GM12878 (cell line): ENCODE data around the gene ZSWIM6. TPM values are rescaled to one million over a fixed set of nuclear protein-coding genes. Genes with fewer than 3 reads are reported as not detected.

ENCODE experiments used
- ATAC-seq: fragments of 200-7000 bp; cut with Tn5 transposase; 3 replicates; pipeline ENCODE4 v1.9.1; 2020; ENCODE audit warnings: mild to moderate bottlenecking, moderate library complexity
- BruUV-seq: library from RNA; stranded (reverse); fragments of 400-500 nt; replicated peaks from 2 replicates; lab custom pipeline; 2021; lab: Mats Ljungman, UMichigan
- CTCF ChIA-PET: fragments of 300-600 bp; sonication (Branson Sonifier 250); formaldehyde crosslinking; extraction: SDS; loops from one replicate; lab custom pipeline; 2021; ENCODE audit warnings: inconsistent platforms; lab: Yijun Ruan, JAX
- POLR2A ChIA-PET: fragments of 350-600 bp; formaldehyde crosslinking; extraction: SDS; loops from one replicate; lab custom pipeline; 2021; ENCODE audit warnings: inconsistent platforms; lab: Charles Lee
- RAD21 ChIA-PET: fragments of 300-600 bp; sonication (Branson Sonifier 250); formaldehyde crosslinking; loops from one replicate; lab custom pipeline; 2023; ENCODE audit warnings: antibody characterized with exemption; ENCODE audit not compliant: unreplicated experiment; lab: Charles Lee
- SMC1A ChIA-PET: fragments of 300-600 bp; sonication (Branson Sonifier 250); formaldehyde crosslinking; loops from one replicate; lab custom pipeline; 2023; ENCODE audit not compliant: unreplicated experiment, uncharacterized antibody; lab: Charles Lee
- DNase-seq: peaks from one replicate; pipeline ENCODE4 v3.0.0-alpha.2; 2011; ENCODE audit warnings: low read depth, low spot score
- FAIRE-seq: peaks from 3 replicates; lab custom pipeline; 2011; peaks lifted over from hg19 to GRCh38; lab: Jason Lieb, UNC
- H2AFZ ChIP-seq: 2 replicates; pipeline ENCODE4 v1.6.0; 2011; ENCODE audit warnings: low read depth, low read length, control low read depth; ENCODE audit not compliant: control insufficient read depth
- H3K27ac ChIP-seq: 2 replicates; pipeline ENCODE4 v1.5.1; 2011; ENCODE audit warnings: control low read depth; ENCODE audit not compliant: control insufficient read depth, insufficient read depth
- H3K27me3 ChIP-seq, 2 experiments: replicated peaks in 1 of 2; 2 replicates each; pipeline versions ENCODE4 v1.6.0 to v1.6.1; 2011; ENCODE audit warnings: low read length in 1 of 2; ENCODE audit not compliant: control insufficient read depth in 2 of 2, insufficient read depth in 2 of 2
- H3K36me3 ChIP-seq, 2 experiments: 2 replicates each; pipeline ENCODE4 v1.5.1; 2011; ENCODE audit warnings: low read length in 1 of 2; ENCODE audit not compliant: control insufficient read depth in 2 of 2, insufficient read depth in 2 of 2
- H3K4me1 ChIP-seq: 2 replicates; pipeline ENCODE4 v1.6.1; 2011; ENCODE audit warnings: mild to moderate bottlenecking, low read length, moderate library complexity, mixed read lengths; ENCODE audit not compliant: control insufficient read depth, insufficient read depth
- H3K4me2 ChIP-seq: 2 replicates; pipeline ENCODE4 v1.6.0; 2011; ENCODE audit warnings: control low read depth; ENCODE audit not compliant: control insufficient read depth, insufficient read depth
- H3K4me3 ChIP-seq: fragments of 200-600 bp; sonication (generic); 2 replicates; pipeline ENCODE4 v1.5.1; 2016
- H3K79me2 ChIP-seq: 2 replicates; pipeline ENCODE4 v1.6.0; 2011; ENCODE audit warnings: low read length; ENCODE audit not compliant: control insufficient read depth, insufficient read depth
- H3K9ac ChIP-seq: 2 replicates; pipeline ENCODE4 v1.8.0; 2011; ENCODE audit warnings: low read length, control low read depth, mixed read lengths; ENCODE audit not compliant: control insufficient read depth, insufficient read depth
- H3K9me3 ChIP-seq: replicated peaks from 3 replicates; pipeline ENCODE4 v1.5.1; 2011; ENCODE audit warnings: mild to moderate bottlenecking, low read length; ENCODE audit not compliant: control insufficient read depth, insufficient read depth
- H4K20me1 ChIP-seq: 2 replicates; pipeline ENCODE4 v1.6.0; 2011; ENCODE audit not compliant: control insufficient read depth, insufficient read depth
- CHD4 ChIP-seq: fragments of 200-600 bp; sonication (generic); IDR thresholded peaks from 2 replicates; pipeline ENCODE4 v1.6.1; 2016; ENCODE audit warnings: mild to moderate bottlenecking
- DPF2 ChIP-seq: fragments of 450-650 bp; IDR thresholded peaks from 2 replicates; pipeline ENCODE4 v1.6.1; 2017; ENCODE audit warnings: mild to moderate bottlenecking
- EED ChIP-seq: sonication (generic); IDR thresholded peaks from 2 replicates; pipeline ENCODE4 v1.6.1; 2016; ENCODE audit warnings: antibody characterized with exemption, low read depth
- EP300 ChIP-seq, 2 experiments: fragments of 150-350 bp in 1 of 2; IDR thresholded peaks; 2 replicates each; pipeline ENCODE4 v1.6.1; 2011 to 2012; ENCODE audit warnings: low read depth in 2 of 2, low read length in 2 of 2, borderline replicate concordance in 1 of 2, improper control_type of control experiment in 1 of 2, inconsistent platforms in 1 of 2; ENCODE audit not compliant: control insufficient read depth in 1 of 2
- EZH2 ChIP-seq: IDR thresholded peaks from 2 replicates; pipeline ENCODE4 v1.6.1; 2012; ENCODE audit warnings: low read depth, mild to moderate bottlenecking, control low read depth, inconsistent platforms, low read length, borderline replicate concordance; ENCODE audit not compliant: control insufficient read depth
- GATAD2B ChIP-seq: fragments of 450-650 bp; conservative IDR thresholded peaks from 2 replicates; pipeline ENCODE4 v1.6.1; 2017; ENCODE audit warnings: low read depth, mild to moderate bottlenecking, moderate library complexity
- HDGF ChIP-seq: fragments of 450-650 bp; IDR thresholded peaks from 2 replicates; pipeline ENCODE4 v1.6.1; 2016; ENCODE audit warnings: antibody characterized with exemption
- IKZF1 ChIP-seq: fragments of 450-650 bp; conservative IDR thresholded peaks from 2 replicates; pipeline ENCODE4 v1.6.1; 2017; ENCODE audit warnings: antibody characterized with exemption, mild to moderate bottlenecking
- KLF5 ChIP-seq: fragments of 450-650 bp; IDR thresholded peaks from 2 replicates; pipeline ENCODE4 v1.6.1; 2014; ENCODE audit warnings: mild to moderate bottlenecking; ENCODE audit not compliant: partially characterized antibody
- MYC ChIP-seq: IDR thresholded peaks from 2 replicates; pipeline ENCODE4 v1.6.1; 2011; ENCODE audit warnings: mild to moderate bottlenecking, low read length, moderate library complexity, inconsistent platforms; ENCODE audit not compliant: insufficient read depth, insufficient replicate concordance, insufficient read length, severe bottlenecking
- NR2F1 ChIP-seq: fragments of 450-650 bp; conservative IDR thresholded peaks from 2 replicates; pipeline ENCODE4 v1.6.1; 2017; ENCODE audit warnings: mild to moderate bottlenecking
- NRF1 ChIP-seq: conservative IDR thresholded peaks from 2 replicates; pipeline ENCODE4 v1.6.1; 2011; ENCODE audit warnings: mild to moderate bottlenecking, low read depth, low read length, improper control_type of control experiment
- POLR2AphosphoS2 ChIP-seq: IDR thresholded peaks from 2 replicates; pipeline ENCODE4 v1.6.1; 2011; ENCODE audit warnings: low read depth, mild to moderate bottlenecking, low read length, improper control_type of control experiment, moderate library complexity
- POLR2AphosphoS5 ChIP-seq: IDR thresholded peaks from 2 replicates; pipeline ENCODE4 v1.6.1; 2011; ENCODE audit warnings: mild to moderate bottlenecking, low read length, inconsistent platforms
- RCOR1 ChIP-seq: conservative IDR thresholded peaks from 2 replicates; pipeline ENCODE4 v1.6.1; 2012; ENCODE audit warnings: low read depth, low read length, improper control_type of control experiment
- RFX5 ChIP-seq: IDR thresholded peaks from 2 replicates; pipeline ENCODE4 v1.6.1; 2011; ENCODE audit warnings: low read depth, low read length, improper control_type of control experiment
- SIN3A ChIP-seq: IDR thresholded peaks from 2 replicates; pipeline ENCODE4 v1.6.1; 2012; ENCODE audit warnings: low read depth, low read length, improper control_type of control experiment
- SMC3 ChIP-seq: IDR thresholded peaks from 2 replicates; pipeline ENCODE4 v1.6.1; 2011; ENCODE audit warnings: low read length, improper control_type of control experiment, borderline replicate concordance
- SPI1 ChIP-seq: IDR thresholded peaks from 2 replicates; pipeline ENCODE4 v1.6.1; 2011; ENCODE audit warnings: low read depth, mild to moderate bottlenecking, low read length, moderate library complexity, borderline replicate concordance; ENCODE audit not compliant: insufficient read depth
- TCF12 ChIP-seq: IDR thresholded peaks from 2 replicates; pipeline ENCODE4 v1.6.1; 2011; ENCODE audit warnings: low read depth, mild to moderate bottlenecking, low read length
- ZNF24 ChIP-seq: fragments of 450-650 bp; IDR thresholded peaks from 2 replicates; pipeline ENCODE4 v1.6.1; 2017; ENCODE audit warnings: antibody characterized with exemption, mild to moderate bottlenecking
- ZNF274 ChIP-seq: IDR thresholded peaks from one replicate; pipeline ENCODE4 v1.8.0; 2011; ENCODE audit not compliant: insufficient read length, insufficient read depth
- WGBS: methylation state at CpG from one replicate; pipeline ENCODE4 v1.1.6; 2016; ENCODE audit warnings: low lambda C conversion rate; ENCODE audit not compliant: insufficient replicate concordance, insufficient coverage; ENCODE audit errors: missing lambda C conversion rate; 5-methylcytosine and 5-hydroxymethylcytosine counted together
- in situ Hi-C: fragments of 300-500 bp; cut with MboI; formaldehyde crosslinking; loops from 9 replicates; pipeline ENCODE4 v1.14.3; 2018; ENCODE audit warnings: mixed read lengths
- intact Hi-C: fragments of 100-400 bp; cut with micrococcal nuclease; formaldehyde crosslinking; loops from one replicate; pipeline ENCODE4 v1.14.2; 2022; ENCODE audit not compliant: unreplicated experiment
- polyA plus RNA-seq, 11 experiments: library from polyadenylated mRNA; depleted of rRNA in 4 of 11; unstranded in 6 of 11; stranded (reverse) in 5 of 11; fragments of >200 nt; fragmentation: Nextera tagmentation in 4 of 11; fragmentation: Illumina TruSeq in 1 of 11; extraction: Ambion mirVana in 4 of 11; extraction: Trizol in 1 of 11; gene quantifications; 1 replicate in 1 of 11; 2 replicates in 10 of 11; pipeline versions ENCODE4 v1.2.1 to v1.2.3, GENCODE V29; 2011 to 2016; ENCODE audit warnings: inconsistent platforms in 2 of 11, missing spikeins in 2 of 11, low read depth in 1 of 11
- total RNA-seq, 4 experiments: library from RNA; depleted of rRNA in 3 of 4; stranded (reverse); fragments of >200 nt in 3 of 4; fragmentation: Illumina TruSeq in 1 of 4; extraction: Trizol in 1 of 4; gene quantifications; 2 replicates each; pipeline versions ENCODE4 v1.2.1 to v1.2.3, GENCODE V29; 2013 to 2021

The ZSWIM6 gene
- total and polyA plus RNA-seq, 10 of the 15 experiments (the other 5 are each of a cell fraction or from before 2014, with no cell fraction given), result 0.53 to 6.2 (median 3.4) TPM

DNA sequence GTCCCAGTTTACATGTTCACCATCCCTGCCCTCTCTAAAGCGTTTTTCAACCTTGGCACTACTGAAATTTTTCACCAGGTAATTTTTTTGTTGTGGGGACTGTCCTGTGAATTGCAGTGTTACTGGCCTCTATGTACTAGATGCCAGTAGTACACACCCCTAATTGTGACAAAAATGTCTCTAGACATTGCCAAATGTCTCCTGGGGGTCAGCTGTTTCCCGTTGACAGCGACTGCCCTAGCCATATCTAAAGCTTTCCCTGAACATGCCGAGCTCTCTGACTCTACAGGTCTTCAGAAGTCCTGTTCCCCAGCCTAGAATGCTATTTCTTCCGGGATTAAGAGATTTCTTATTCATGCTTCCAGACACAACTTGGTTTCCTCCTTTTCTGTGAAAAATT lies 235.3 kb downstream of the ZSWIM6 start:
- H3K9ac ChIP-seq, result no peak overlapping the region
- ChIA-PET SMC1A (no interaction called here), RAD21 (no interaction called here), CTCF (no interaction called here), POLR2A (no interaction called here)
- BruUV-seq, result no TSS peak
- DNase-seq (no peak), FAIRE-seq (no peak), ATAC-seq (no peak)
- no peak overlapping the region for H3K27ac ChIP-seq
- intact Hi-C loops, result no loop called here
- H3K79me2 ChIP-seq, result no peaks in the 10 kb centered on the region
- H3K27me3 ChIP-seq, result no peaks in the 10 kb centered on the region
- TF ChIP-seq HDGF (no peak), GATAD2B (no peak), SMC3 (no peak), DPF2 (no peak), IKZF1 (no peak), RFX5 (no peak), EP300 (IDR thresholded peaks at IDR 0.05; ENCODE audit: borderline replicate concordance in 1 of 2, control insufficient read depth in 1 of 2, low read depth in 2 of 2, low read length in 2 of 2) (no peak), KLF5 (no peak)
- no peaks in the 10 kb centered on the region for H3K36me3 ChIP-seq
- no peaks in the 10 kb centered on the region for H3K9me3 ChIP-seq
- no peaks in the 10 kb centered on the region for H3K4me1 ChIP-seq
- no peak overlapping the region for H3K4me2 ChIP-seq
- H3K4me3 ChIP-seq, result no peak overlapping the region
- WGBS, result 36% methylated on average over 5 of the region's 5 CpGs
- no peaks in the 10 kb centered on the region for H4K20me1 ChIP-seq
- in situ Hi-C loops, result no loop called here
- H2AFZ ChIP-seq, result no peak overlapping the region

DNA sequence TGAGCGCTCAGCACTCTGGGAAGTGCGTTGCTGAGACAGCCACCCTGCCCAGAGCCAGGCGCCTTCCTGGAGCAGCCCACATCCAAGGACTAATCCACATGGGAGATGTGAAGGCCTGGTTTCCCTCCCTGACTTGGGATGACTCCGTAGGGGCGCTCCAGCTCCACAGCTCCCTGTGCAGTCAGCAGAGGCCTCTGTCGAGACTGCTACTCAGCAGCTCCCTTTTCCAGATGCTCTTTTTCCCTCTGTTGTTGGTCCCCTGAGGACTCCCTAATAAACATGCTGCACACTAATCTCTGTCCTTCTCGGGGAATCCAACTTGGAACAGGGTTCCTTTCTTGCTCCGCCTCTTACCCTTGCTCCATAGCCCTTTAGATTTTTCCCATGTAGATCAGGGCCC lies 237.3 kb downstream of the ZSWIM6 start:
- Histone ChIP-seq H4K20me1 (no peaks in the 10 kb centered on the region), H3K9ac (no peak overlapping the region), H3K4me1 (no peaks in the 10 kb centered on the region), H2AFZ (no peak overlapping the region), H3K27ac (no peak overlapping the region), H3K4me3 (no peak overlapping the region), H3K79me2 (no peaks in the 10 kb centered on the region), H3K9me3 (no peaks in the 10 kb centered on the region), H3K27me3 (no peaks in the 10 kb centered on the region), H3K36me3 (no peaks in the 10 kb centered on the region), H3K4me2 (no peak overlapping the region)
- SMC1A ChIA-PET, result no interaction called here
- 39% methylated on average over 8 of the region's 8 CpGs for WGBS
- intact Hi-C loops, result no loop called here
- FAIRE-seq (no peak), DNase-seq (no peak), ATAC-seq (no peak)
- RAD21 ChIA-PET, result no interaction called here
- POLR2A ChIA-PET, result no interaction called here
- no TSS peak for BruUV-seq
- TF ChIP-seq POLR2AphosphoS2 (no peak), ZNF274 (no peak), EED (no peak), POLR2AphosphoS5 (no peak), GATAD2B (no peak), SMC3 (no peak), NR2F1 (no peak), RCOR1 (no peak), TCF12 (no peak), SIN3A (no peak), ZNF24 (no peak), SPI1 (no peak), MYC (no peak), CHD4 (no peak), EZH2 (no peak), NRF1 (no peak)
- CTCF ChIA-PET, result no interaction called here
- in situ Hi-C loops, result no loop called here
